ENCODE measurements around the gene HOOK2. TPM values are rescaled to one million over a fixed set of nuclear protein-coding genes. Genes with fewer than 3 reads are reported as not detected.

Gene HOOK2
- total and polyA plus RNA-seq, 9 of the 15 experiments (the other 6 are each of a cell fraction or from before 2014, with no cell fraction given): 1.3 to 17.2 (median 9.9) TPM

- TF ChIP-seq UBTF (IDR thresholded peaks at IDR 0.05; ENCODE audit: borderline replicate concordance in 1 of 2, low read depth in 2 of 2, low read length in 2 of 2): peak in 1 of 2 experiments; percentile 24; a peak in 1 of 4 replicates
- no peak for TF ChIP-seq PHB (CRISPR knock-in tag; IDR thresholded peaks at IDR 0.05)
- no peak for TF ChIP-seq TBL1XR1 (IDR thresholded peaks at IDR 0.05; ENCODE audit: low read length in 2 of 2)
- TF ChIP-seq ARID4B (CRISPR knock-in tag; IDR thresholded peaks at IDR 0.05): peak; percentile 8; the same call in 1 of the 2 replicates
- no peak for TF ChIP-seq CBFA2T3 (IDR thresholded peaks at IDR 0.05)
- no peak for TF ChIP-seq ZNF3 (CRISPR knock-in tag; IDR thresholded peaks at IDR 0.05)
- TF ChIP-seq MYBL2 (IDR thresholded peaks at IDR 0.05; ENCODE audit: low read depth): no peak
- TF ChIP-seq MYBL2 (CRISPR knock-in tag; IDR thresholded peaks at IDR 0.05; ENCODE audit: borderline replicate concordance): no peak
- no peak for TF ChIP-seq CTCF (IDR thresholded peaks at IDR 0.05 in 2 of 3, conservative IDR thresholded peaks at IDR 0.05 in 1 of 3; ENCODE audit: insufficient read depth in 2 of 3, low read depth in 1 of 3, low read length in 3 of 3)
- TF ChIP-seq ATF1 (CRISPR knock-in tag; IDR thresholded peaks at IDR 0.05): no peak
- TF ChIP-seq ATF1 (tag; IDR thresholded peaks at IDR 0.05): no peak
- TF ChIP-seq ZNF263 (CRISPR knock-in tag; IDR thresholded peaks at IDR 0.05; ENCODE audit: borderline replicate concordance): peak; percentile 95
- no peak for TF ChIP-seq HMG20A (CRISPR knock-in tag; conservative IDR thresholded peaks at IDR 0.05)
- TF ChIP-seq DEAF1 (CRISPR knock-in tag; IDR thresholded peaks at IDR 0.05): no peak
- no peak; the same call in 1 of the 2 replicates for TF ChIP-seq FOSL1 (tag; conservative IDR thresholded peaks at IDR 0.05)
- no peak for TF ChIP-seq BRCA1 (IDR thresholded peaks at IDR 0.05)
- TF ChIP-seq BRCA1 (CRISPR knock-in tag; IDR thresholded peaks at IDR 0.05): no peak
- TF ChIP-seq ZEB2 (IDR thresholded peaks at IDR 0.05): peak; percentile 23; the same call in 1 of the 2 replicates
- no peak for TF ChIP-seq NCOA2 (IDR thresholded peaks at IDR 0.05; ENCODE audit: partially characterized antibody in 2 of 2)
- no peak for TF ChIP-seq RNF2 (IDR thresholded peaks at IDR 0.05)
Measured at GRCh38 chr19:12800923-12801465, 25.6 kb upstream of the HOOK2 start (continued).
